IPS-15b (cell line): ENCODE data around the gene RAPGEF2.
"Not testable (repeated sequence)": the region's sequence is repeated elsewhere in the genome, so short reads cannot be mapped to it uniquely, and the experiment has no call there.

Experiments used
- H3K27me3 ChIP-seq: one replicate; pipeline ENCODE4 v1.6.1; 2013; ENCODE audit warnings: low read length; ENCODE audit not compliant: control insufficient read depth, insufficient read depth
- H3K36me3 ChIP-seq: one replicate; pipeline ENCODE4 v1.6.1; 2013; ENCODE audit warnings: low read length; ENCODE audit not compliant: control insufficient read depth, insufficient read depth
- H3K4me1 ChIP-seq: one replicate; pipeline ENCODE4 v1.6.1; 2013; ENCODE audit warnings: mild to moderate bottlenecking, low read length; ENCODE audit not compliant: control insufficient read depth, insufficient read depth
- H3K4me3 ChIP-seq: one replicate; pipeline ENCODE4 v1.5.1; 2013; ENCODE audit warnings: low read depth, low read length
- H3K9ac ChIP-seq: one replicate; pipeline ENCODE4 v1.6.1; 2013; ENCODE audit warnings: low read depth, mild to moderate bottlenecking, low read length
- H3K9me3 ChIP-seq: one replicate; pipeline ENCODE4 v1.6.1; 2013; ENCODE audit warnings: mild to moderate bottlenecking, low read length; ENCODE audit not compliant: control insufficient read depth, insufficient read depth

RAPGEF2 gene

GRCh38 chr4:159174645-159175084 lies 71.8 kb downstream of the RAPGEF2 start:
- no peaks in the 10 kb centered on the region for H3K9me3 ChIP-seq
- no peaks in the 10 kb centered on the region for H3K27me3 ChIP-seq
- H3K9ac ChIP-seq = no peak overlapping the region
- peaks cover 26% of the 10 kb centered on the region for H3K4me1 ChIP-seq
- no peaks in the 10 kb centered on the region for H3K36me3 ChIP-seq
- H3K4me3 ChIP-seq = no peak overlapping the region

GRCh38 chr4:159175085-159175988 lies 72.5 kb downstream of the RAPGEF2 start:
- H3K4me3 ChIP-seq = no peak overlapping the region
- no peaks in the 10 kb centered on the region for H3K9me3 ChIP-seq
- H3K9ac ChIP-seq = no peak overlapping the region
- no peaks in the 10 kb centered on the region for H3K27me3 ChIP-seq
- H3K4me1 ChIP-seq = peaks cover 31% of the 10 kb centered on the region
- no peaks in the 10 kb centered on the region for H3K36me3 ChIP-seq

- Histone ChIP-seq H3K4me3 (no peak overlapping the region), H3K9ac (no peak overlapping the region), H3K9me3 (no peaks in the 10 kb centered on the region), H3K27me3 (no peaks in the 10 kb centered on the region), H3K4me1 (peaks cover 31% of the 10 kb centered on the region), H3K36me3 (no peaks in the 10 kb centered on the region)
These were observed 73.1 kb downstream of the RAPGEF2 start for GRCh38 chr4:159175989-159176375.

GRCh38 chr4:159177265-159178150 lies 74.6 kb downstream of the RAPGEF2 start:
- Histone ChIP-seq H3K4me3 (no peak overlapping the region), H3K9me3 (no peaks in the 10 kb centered on the region), H3K4me1 (peaks cover 25% of the 10 kb centered on the region), H3K27me3 (no peaks in the 10 kb centered on the region), H3K36me3 (no peaks in the 10 kb centered on the region), H3K9ac (no peak overlapping the region)

GRCh38 chr4:159178151-159178546 lies 75.3 kb downstream of the RAPGEF2 start:
- Histone ChIP-seq H3K4me1 (peaks cover 25% of the 10 kb centered on the region), H3K4me3 (no peak overlapping the region), H3K36me3 (no peaks in the 10 kb centered on the region), H3K9me3 (no peaks in the 10 kb centered on the region), H3K27me3 (no peaks in the 10 kb centered on the region), H3K9ac (no peak overlapping the region)

- H3K36me3 ChIP-seq = no peaks in the 10 kb centered on the region
- H3K9me3 ChIP-seq = no peaks in the 10 kb centered on the region
- no peak overlapping the region for H3K9ac ChIP-seq
- peaks cover 25% of the 10 kb centered on the region for H3K4me1 ChIP-seq
- H3K4me3 ChIP-seq = no peak overlapping the region
- H3K27me3 ChIP-seq = no peaks in the 10 kb centered on the region
These were observed 76.4 kb downstream of the RAPGEF2 start for GRCh38 chr4:159178979-159179969.

- H3K9ac ChIP-seq, H3K27me3 ChIP-seq, H3K4me3 ChIP-seq, H3K9me3 ChIP-seq, H3K36me3 ChIP-seq: not testable (repeated sequence)
- peaks cover 11% of the 10 kb centered on the region for H3K4me1 ChIP-seq
These were observed 81.2 kb downstream of the RAPGEF2 start for GRCh38 chr4:159183885-159184605.

GRCh38 chr4:159185591-159186023 lies 82.7 kb downstream of the RAPGEF2 start:
- no peaks in the 10 kb centered on the region for H3K4me1 ChIP-seq
- no peaks in the 10 kb centered on the region for H3K27me3 ChIP-seq
- H3K36me3 ChIP-seq = no peaks in the 10 kb centered on the region
- no peak overlapping the region for H3K9ac ChIP-seq
- no peaks in the 10 kb centered on the region for H3K9me3 ChIP-seq
- no peak overlapping the region for H3K4me3 ChIP-seq

- Histone ChIP-seq H3K4me1 (no peaks in the 10 kb centered on the region), H3K4me3 (no peak overlapping the region), H3K9ac (no peak overlapping the region)
These were observed 85.8 kb downstream of the RAPGEF2 start for GRCh38 chr4:159188646-159189045.

GRCh38 chr4:159190651-159191050 lies 87.8 kb downstream of the RAPGEF2 start:
- Histone ChIP-seq H3K27me3 (no peaks in the 10 kb centered on the region), H3K4me3 (no peak overlapping the region), H3K4me1 (no peaks in the 10 kb centered on the region), H3K36me3 (no peaks in the 10 kb centered on the region), H3K9me3 (no peaks in the 10 kb centered on the region), H3K9ac (no peak overlapping the region)

More at GRCh38 chr4:159188646-159189045, 85.8 kb downstream of the RAPGEF2 start:
- Histone ChIP-seq H3K9me3 (no peaks in the 10 kb centered on the region), H3K27me3 (no peaks in the 10 kb centered on the region), H3K36me3 (no peaks in the 10 kb centered on the region)
